K562 (cell line): Measurements from ENCODE around the gene ZNF792. TPM values are rescaled to one million over a fixed set of nuclear protein-coding genes. Genes with fewer than 3 reads are reported as not detected.

Source experiments
- ATAC-seq: fragments of 200-7000 bp; cut with Tn5 transposase; 3 replicates; pipeline ENCODE4 v1.9.1; 2020; ENCODE audit warnings: moderate library complexity
- BruUV-seq: library from RNA; stranded (reverse); fragments of 400-500 nt; replicated peaks from 2 replicates; lab custom pipeline; 2021; lab: Mats Ljungman, UMichigan
- CTCF ChIA-PET: fragments of 300-600 bp; formaldehyde crosslinking; extraction: SDS; loops from one replicate; lab custom pipeline; 2021; ENCODE audit warnings: low intra/inter-chr PET ratio; lab: Yijun Ruan, JAX
- POLR2A ChIA-PET: fragments of 300-600, 350-650 bp; sonication (Branson Sonifier 250); formaldehyde crosslinking; extraction: SDS; loops from one replicate; lab custom pipeline; 2021; ENCODE audit warnings: antibody characterized with exemption, inconsistent platforms; lab: Yijun Ruan, JAX
- DNase-seq, 4 experiments: peaks; one replicate each; pipeline versions ENCODE4 v3.0.0 to v3.0.0-alpha.2; 2011 to 2018; ENCODE audit warnings: low spot score in 3 of 4, mixed read lengths in 3 of 4; ENCODE audit errors: extremely low read depth in 1 of 4
- FAIRE-seq: peaks from 2 replicates; lab custom pipeline; 2011; peaks lifted over from hg19 to GRCh38; lab: Jason Lieb, UNC
- H2AFZ ChIP-seq: 2 replicates; pipeline ENCODE4 v1.6.0; 2011; ENCODE audit warnings: low read depth, low read length, control low read depth, inconsistent platforms
- H3K27ac ChIP-seq: fragments of 200-600 bp; 3 replicates; pipeline ENCODE4 v1.8.0; 2011; ENCODE audit warnings: low read depth, mild to moderate bottlenecking, control low read depth, inconsistent platforms, low read length, moderate library complexity, mixed read lengths; ENCODE audit errors: extremely low read depth
- H3K27me3 ChIP-seq, 2 experiments: fragments of 300-600 bp in 1 of 2; 2 replicates in 1 of 2; 3 replicates in 1 of 2; pipeline versions ENCODE4 v1.6.0 to v1.8.0; 2011; ENCODE audit warnings: inconsistent platforms in 2 of 2, low read length in 2 of 2, mild to moderate bottlenecking in 1 of 2, mixed read lengths in 1 of 2, moderate library complexity in 1 of 2; ENCODE audit not compliant: control insufficient read depth in 2 of 2, insufficient read depth in 2 of 2
- H3K36me3 ChIP-seq: fragments of 300-600 bp; 3 replicates; pipeline ENCODE4 v1.8.0; 2011; ENCODE audit warnings: mild to moderate bottlenecking, low read length, inconsistent platforms; ENCODE audit not compliant: control insufficient read depth, insufficient read depth
- H3K4me1 ChIP-seq, 2 experiments: fragments of 200-600 bp in 1 of 2; replicated peaks in 1 of 2; 2 replicates in 1 of 2; 3 replicates in 1 of 2; pipeline versions ENCODE4 v1.5.1 to v1.8.0; 2011; ENCODE audit warnings: inconsistent platforms in 2 of 2, low read length in 2 of 2, mild to moderate bottlenecking in 1 of 2, mixed read lengths in 1 of 2, moderate library complexity in 1 of 2; ENCODE audit not compliant: control insufficient read depth in 2 of 2, insufficient read depth in 2 of 2
- H3K4me2 ChIP-seq: 2 replicates; pipeline ENCODE4 v1.6.1; 2011; ENCODE audit warnings: low read length, control low read depth, inconsistent platforms, mixed read lengths; ENCODE audit not compliant: insufficient read depth
- H3K4me3 ChIP-seq: fragments of 200-600 bp; sonication (generic), shearing (Covaris generic); 2 replicates; pipeline ENCODE4 v1.5.1; 2016; ENCODE audit warnings: control low read depth, inconsistent platforms
- H3K79me2 ChIP-seq: fragments of 200-600 bp; 3 replicates; pipeline ENCODE4 v1.8.0; 2011; ENCODE audit warnings: low read length, inconsistent platforms; ENCODE audit not compliant: control insufficient read depth, insufficient read depth
- H3K9ac ChIP-seq, 2 experiments: 2 replicates each; pipeline versions ENCODE4 v1.6.0 to v1.6.1; 2011; ENCODE audit warnings: low read depth in 2 of 2, low read length in 2 of 2, control low read depth in 1 of 2, inconsistent platforms in 1 of 2, mild to moderate bottlenecking in 1 of 2, mixed read lengths in 1 of 2; ENCODE audit not compliant: insufficient read depth in 1 of 2
- H3K9me1 ChIP-seq: one replicate; pipeline ENCODE4 v1.6.0; 2011; ENCODE audit warnings: inconsistent platforms, mild to moderate bottlenecking, low read length, moderate library complexity; ENCODE audit not compliant: control insufficient read depth, insufficient read depth
- H3K9me3 ChIP-seq: replicated peaks from 2 replicates; pipeline ENCODE4 v1.5.1; 2011; ENCODE audit warnings: low read depth, low read length, inconsistent platforms; ENCODE audit not compliant: control insufficient read depth, insufficient read depth
- H4K20me1 ChIP-seq: replicated peaks from 2 replicates; pipeline ENCODE4 v1.6.1; 2011; ENCODE audit warnings: low read length, inconsistent platforms, mixed read lengths; ENCODE audit not compliant: control insufficient read depth, insufficient read depth
- BCOR ChIP-seq: fragments of 450-650 bp; IDR thresholded peaks from 2 replicates; pipeline ENCODE4 v1.6.1; 2016
- ETV6 ChIP-seq, 3 experiments: fragments of 150-350 bp in 1 of 3; sonication (generic) in 1 of 3; formaldehyde crosslinking in 1 of 3; IDR thresholded peaks; 2 replicates each; pipeline versions ENCODE4 v1.6.1 to v1.8.0; 2014 to 2022; ENCODE audit warnings: borderline replicate concordance in 2 of 3, low read depth in 2 of 3, antibody characterized with exemption in 1 of 3, low read length in 1 of 3, mild to moderate bottlenecking in 1 of 3, missing genetic modification reagents in 1 of 3
- KDM1A ChIP-seq, 2 experiments: fragments of 450-650 bp; IDR thresholded peaks; 2 replicates each; pipeline ENCODE4 v1.6.1; 2016; ENCODE audit warnings: mild to moderate bottlenecking in 2 of 2
- MBD2 ChIP-seq: sonication (generic); IDR thresholded peaks from 2 replicates; pipeline ENCODE4 v1.6.1; 2016; ENCODE audit warnings: low read depth, borderline replicate concordance
- NFIX ChIP-seq: fragments of 250-450 bp; sonication (Bioruptor Pico); IDR thresholded peaks from 2 replicates; pipeline ENCODE4 v1.4.0; 2020; ENCODE audit warnings: low read depth, mild to moderate bottlenecking, moderate library complexity
- RBM25 ChIP-seq: fragments of 200-400 bp; formaldehyde crosslinking; IDR thresholded peaks from 2 replicates; pipeline ENCODE4 v1.6.1; 2018; ENCODE audit warnings: low read length, low read depth, moderate library complexity; ENCODE audit not compliant: severe bottlenecking
- ZNF121 ChIP-seq: sonication (generic); formaldehyde crosslinking; conservative IDR thresholded peaks from 2 replicates; pipeline ENCODE4 v1.8.0; 2022; ENCODE audit warnings: missing genetic modification reagents
- ZNF146 ChIP-seq: IDR thresholded peaks from one replicate; pipeline ENCODE4 v1.6.1; 2018; ENCODE audit warnings: missing compliant biosample characterization; ENCODE audit not compliant: unreplicated experiment
- WGBS: fragments of 100-300 bp; shearing (Covaris generic); methylation state at CpG from one replicate; pipeline ENCODE4 v1.1.6; 2016; ENCODE audit warnings: low coverage, mixed read lengths; ENCODE audit not compliant: insufficient coverage; ENCODE audit errors: missing lambda C conversion rate; 5-methylcytosine and 5-hydroxymethylcytosine counted together
- in situ Hi-C: fragments of 300-500 bp; cut with MboI; formaldehyde crosslinking; loops from 4 replicates; pipeline ENCODE4 v1.15.0; 2018; ENCODE audit warnings: inconsistent platforms, mixed read lengths
- intact Hi-C: fragments of 100-400 bp; cut with micrococcal nuclease; formaldehyde crosslinking; loops from 2 replicates; pipeline ENCODE4 v1.14.2; 2022
- polyA plus RNA-seq, 8 experiments: library from polyadenylated mRNA; depleted of rRNA in 4 of 8; stranded (reverse) in 5 of 8; unstranded in 3 of 8; fragments of >200 nt; fragmentation: Nextera tagmentation in 2 of 8; fragmentation: Illumina TruSeq in 1 of 8; extraction: Ambion mirVana in 2 of 8; extraction: Trizol in 1 of 8; gene quantifications; 2 replicates each; pipeline versions ENCODE4 v1.2.1 to v1.2.3, GENCODE V29; 2011 to 2014; ENCODE audit warnings: inconsistent platforms in 1 of 8, missing spikeins in 1 of 8
- total RNA-seq, 7 experiments: library from RNA; depleted of rRNA in 6 of 7; stranded (reverse); fragments of >200 nt in 6 of 7; fragmentation: Illumina TruSeq in 2 of 7; extraction: Trizol in 2 of 7; gene quantifications; 2 replicates each; pipeline versions ENCODE4 v1.2.1 to v1.2.3, GENCODE V29; 2011 to 2021; ENCODE audit warnings: low replicate concordance in 1 of 7

The ZNF792 gene
- total and polyA plus RNA-seq, 9 of the 15 experiments (the other 6 are each of a cell fraction or from before 2014, with no cell fraction given): 3.3 to 16.5 (median 10.4) TPM

GRCh38 chr19:34991542-34992333 is 27.7 kb upstream of the ZNF792 start:
- Histone ChIP-seq H3K4me1 (peaks cover 0 to 4% of the 10 kb centered on the region in 2 experiments; a peak in 2 of 5 replicates), H3K9me3 (0 out of 2 replicates have a peak, but pooled peaks cover 2% of the 10 kb centered on the region), H2AFZ (no peak overlapping the region), H3K79me2 (no peaks in the 10 kb centered on the region), H3K27me3 (peaks cover 0 to 14% of the 10 kb centered on the region in 2 experiments; a peak in 1 of 5 replicates), H3K9ac (no peak overlapping the region), H3K9me1 (no peaks in the 10 kb centered on the region), H3K4me3 (no peak overlapping the region), H4K20me1 (no peaks in the 10 kb centered on the region), H3K36me3 (no peaks in the 10 kb centered on the region), H3K27ac (no peak overlapping the region), H3K4me2 (no peak overlapping the region)
- in situ Hi-C loops (no loop called here), intact Hi-C loops (no loop called here)
- ATAC-seq (no peak), DNase-seq (no peak), FAIRE-seq (no peak)
- no TSS peak for BruUV-seq
- CTCF ChIA-PET: no interaction called here
- POLR2A ChIA-PET: interaction anchor here (1.0 kb wide), 1 partner anchor 19 kb away, joined by 3 read pairs; no protein-coding TSS in a partner anchor
- WGBS: 9% methylated on average over 8 of the region's 8 CpGs
- TF ChIP-seq ETV6 (IDR thresholded peaks at IDR 0.05; ENCODE audit: borderline replicate concordance in 1 of 2, low read depth in 2 of 2, low read length in 1 of 2) (no peak), ETV6 (CRISPR knock-in tag; IDR thresholded peaks at IDR 0.05; ENCODE audit: borderline replicate concordance) (no peak), ZNF146 (CRISPR knock-in tag) (peak; percentile 93), ZNF121 (CRISPR knock-in tag) (peak; percentile 62), RBM25 (peak; percentile 88), BCOR (peak; percentile 21; the same call in 1 of the 2 replicates), KDM1A (IDR thresholded peaks at IDR 0.05) (peak in 1 of 2 experiments; percentile 9; a peak in 1 of 4 replicates), MBD2 (no peak), NFIX (CRISPR knock-in tag) (no peak)
